Measurements from ENCODE around the gene RUVBL1.

DNA sequence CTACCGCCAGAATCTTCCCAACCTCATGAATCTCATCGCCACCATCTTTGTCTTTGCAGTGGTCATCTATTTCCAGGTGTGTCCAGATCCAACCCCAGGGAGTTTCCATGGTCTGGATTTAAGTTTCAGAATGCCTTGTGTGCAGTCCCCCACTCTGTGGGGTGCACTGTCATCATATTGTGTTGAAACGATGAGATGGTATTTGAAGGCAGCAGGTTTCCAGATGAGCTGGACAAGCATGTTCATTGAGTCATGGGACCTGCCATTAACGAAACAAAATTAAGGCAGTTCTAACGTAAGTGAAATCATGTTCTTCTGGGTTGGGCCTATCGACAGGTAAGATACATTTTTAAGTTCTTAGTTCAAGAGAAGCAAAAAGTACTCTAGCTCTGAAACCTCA is 58.6 kb downstream of the RUVBL1 start:
- TF ChIP-seq, protein P1, sequence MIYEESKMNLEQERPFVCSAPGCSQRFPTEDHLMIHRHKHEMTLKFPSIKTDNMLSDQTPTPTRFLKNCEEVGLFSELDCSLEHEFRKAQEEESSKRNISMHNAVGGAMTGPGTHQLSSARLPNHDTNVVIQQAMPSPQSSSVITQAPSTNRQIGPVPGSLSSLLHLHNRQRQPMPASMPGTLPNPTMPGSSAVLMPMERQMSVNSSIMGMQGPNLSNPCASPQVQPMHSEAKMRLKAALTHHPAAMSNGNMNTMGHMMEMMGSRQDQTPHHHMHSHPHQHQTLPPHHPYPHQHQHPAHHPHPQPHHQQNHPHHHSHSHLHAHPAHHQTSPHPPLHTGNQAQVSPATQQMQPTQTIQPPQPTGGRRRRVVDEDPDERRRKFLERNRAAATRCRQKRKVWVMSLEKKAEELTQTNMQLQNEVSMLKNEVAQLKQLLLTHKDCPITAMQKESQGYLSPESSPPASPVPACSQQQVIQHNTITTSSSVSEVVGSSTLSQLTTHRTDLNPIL (CRISPR knock-in tag; IDR thresholded peaks at IDR 0.05; ENCODE audit: low read depth) = no peak
- TF ChIP-seq, protein P2, sequence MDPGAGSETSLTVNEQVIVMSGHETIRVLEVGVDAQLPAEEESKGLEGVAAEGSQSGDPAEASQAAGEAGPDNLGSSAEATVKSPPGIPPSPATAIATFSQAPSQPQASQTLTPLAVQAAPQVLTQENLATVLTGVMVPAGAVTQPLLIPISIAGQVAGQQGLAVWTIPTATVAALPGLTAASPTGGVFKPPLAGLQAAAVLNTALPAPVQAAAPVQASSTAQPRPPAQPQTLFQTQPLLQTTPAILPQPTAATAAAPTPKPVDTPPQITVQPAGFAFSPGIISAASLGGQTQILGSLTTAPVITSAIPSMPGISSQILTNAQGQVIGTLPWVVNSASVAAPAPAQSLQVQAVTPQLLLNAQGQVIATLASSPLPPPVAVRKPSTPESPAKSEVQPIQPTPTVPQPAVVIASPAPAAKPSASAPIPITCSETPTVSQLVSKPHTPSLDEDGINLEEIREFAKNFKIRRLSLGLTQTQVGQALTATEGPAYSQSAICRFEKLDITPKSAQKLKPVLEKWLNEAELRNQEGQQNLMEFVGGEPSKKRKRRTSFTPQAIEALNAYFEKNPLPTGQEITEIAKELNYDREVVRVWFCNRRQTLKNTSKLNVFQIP (CRISPR knock-in tag; IDR thresholded peaks at IDR 0.05; ENCODE audit: borderline replicate concordance, low read depth) = no peak

Data from SK-N-SH treated with all-trans-retinoic acid at 6 μM for 48 hours (cell line).